ENCODE results near the gene CES2. TPM values are rescaled to one million over a fixed set of nuclear protein-coding genes. Genes with fewer than 3 reads are reported as not detected.
"Not testable (repeated sequence)": the region's sequence is repeated elsewhere in the genome, so short reads cannot be mapped to it uniquely, and the experiment has no call there.

The CES2 gene
- polyA plus RNA-seq, 2 of the 4 experiments (the other 2 are of a cell fraction): 20.3 to 20.4 TPM

DNA sequence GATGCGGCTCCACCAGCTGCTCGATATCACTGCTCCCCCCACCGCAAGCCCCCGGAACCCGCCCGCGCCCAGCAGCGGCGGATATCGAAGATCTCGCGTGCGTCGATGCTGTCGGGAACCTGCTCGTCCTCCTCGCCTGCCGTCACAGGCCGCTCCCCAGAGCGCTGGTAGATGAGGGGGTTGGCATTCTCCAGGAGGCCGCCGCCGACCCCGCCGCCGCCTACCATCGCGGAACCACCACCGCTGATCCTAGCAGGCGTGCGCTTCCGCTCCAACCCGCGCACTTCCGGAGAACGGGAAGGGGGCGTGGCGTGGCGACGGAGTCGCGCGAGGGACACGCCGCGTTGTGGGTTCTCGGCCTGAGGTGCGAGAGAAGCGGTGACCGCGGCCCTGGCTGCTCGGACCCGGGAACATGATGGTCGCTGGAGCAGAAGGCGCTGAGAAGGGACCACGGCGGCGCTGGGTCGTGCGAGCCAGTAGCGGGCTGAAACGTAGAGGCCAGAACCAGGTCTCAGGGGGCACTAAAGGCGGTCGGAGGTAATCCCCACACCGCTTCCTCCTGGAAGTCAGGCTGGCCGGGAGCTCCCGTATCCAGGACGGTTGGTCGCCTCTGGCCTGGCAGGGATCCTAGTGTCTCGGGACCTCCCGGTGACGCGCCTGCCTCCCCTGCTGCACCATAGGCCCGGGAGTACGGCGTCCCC lies 1.0 kb upstream of the CES2 start, which contains the start of gene CIAO2B (continued):
- peak; percentile 76; the same call in 1 of the 2 replicates for TF ChIP-seq MYC (IDR thresholded peaks at IDR 0.05; ENCODE audit: borderline replicate concordance, low read length)
- no peak for TF ChIP-seq HOXB5 (CRISPR knock-in tag; IDR thresholded peaks at IDR 0.05)
- TF ChIP-seq, protein P1, sequence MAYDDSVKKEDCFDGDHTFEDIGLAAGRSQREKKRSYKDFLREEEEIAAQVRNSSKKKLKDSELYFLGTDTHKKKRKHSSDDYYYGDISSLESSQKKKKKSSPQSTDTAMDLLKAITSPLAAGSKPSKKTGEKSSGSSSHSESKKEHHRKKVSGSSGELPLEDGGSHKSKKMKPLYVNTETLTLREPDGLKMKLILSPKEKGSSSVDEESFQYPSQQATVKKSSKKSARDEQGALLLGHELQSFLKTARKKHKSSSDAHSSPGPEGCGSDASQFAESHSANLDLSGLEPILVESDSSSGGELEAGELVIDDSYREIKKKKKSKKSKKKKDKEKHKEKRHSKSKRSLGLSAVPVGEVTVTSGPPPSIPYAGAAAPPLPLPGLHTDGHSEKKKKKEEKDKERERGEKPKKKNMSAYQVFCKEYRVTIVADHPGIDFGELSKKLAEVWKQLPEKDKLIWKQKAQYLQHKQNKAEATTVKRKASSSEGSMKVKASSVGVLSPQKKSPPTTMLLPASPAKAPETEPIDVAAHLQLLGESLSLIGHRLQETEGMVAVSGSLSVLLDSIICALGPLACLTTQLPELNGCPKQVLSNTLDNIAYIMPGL (CRISPR knock-in tag; IDR thresholded peaks at IDR 0.05; ENCODE audit: borderline replicate concordance): no peak
- TF ChIP-seq, protein P2, sequence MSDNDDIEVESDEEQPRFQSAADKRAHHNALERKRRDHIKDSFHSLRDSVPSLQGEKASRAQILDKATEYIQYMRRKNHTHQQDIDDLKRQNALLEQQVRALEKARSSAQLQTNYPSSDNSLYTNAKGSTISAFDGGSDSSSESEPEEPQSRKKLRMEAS (IDR thresholded peaks at IDR 0.05): peak; percentile 93
- no peak for TF ChIP-seq TP53 (CRISPR knock-in tag; IDR thresholded peaks at IDR 0.05)
- TF ChIP-seq RCOR1 (IDR thresholded peaks at IDR 0.05; ENCODE audit: low read depth, low read length): no peak
- peak; percentile 68; the same call in 1 of the 2 replicates for TF ChIP-seq E2F6 (IDR thresholded peaks at IDR 0.05; ENCODE audit: borderline replicate concordance, low read depth)
- no peak for TF ChIP-seq ZSCAN20 (CRISPR knock-in tag; IDR thresholded peaks at IDR 0.05)
- TF ChIP-seq KDM1A (IDR thresholded peaks at IDR 0.05; ENCODE audit: low read depth): no peak
- no peak for TF ChIP-seq TFCP2L1 (CRISPR knock-in tag; IDR thresholded peaks at IDR 0.05)
- no peak for TF ChIP-seq ZFP36 (IDR thresholded peaks at IDR 0.05; ENCODE audit: borderline replicate concordance, partially characterized antibody)
- peak; percentile 94 for TF ChIP-seq POLR2A (IDR thresholded peaks at IDR 0.05; ENCODE audit: low read length)
- peak; percentile 83; the same call in 2 of the 3 replicates for TF ChIP-seq BCL3 (IDR thresholded peaks at IDR 0.05)
- peak; percentile 80 for TF ChIP-seq KDM5A (IDR thresholded peaks at IDR 0.05)

GRCh38 chr16:66934839-66935313 lies 440 bp upstream of the CES2 start:
- DNase-seq (ENCODE audit: low read depth in 1 of 2, low spot score in 1 of 2); ATAC-seq; FAIRE-seq; H3K9me3 ChIP-seq: not testable (repeated sequence)
- Histone ChIP-seq H3K4me1 (peaks cover 28% of the 10 kb centered on the region), H3K27ac (peak overlapping the region; percentile 94 to 99), H3K4me3 (peak overlapping the region; percentile 81), H3K4me2 (peak overlapping the region; percentile 99)
- 0 out of 2 replicates have a peak, but pooled peaks have one; percentile 41 for TF ChIP-seq USF2 (IDR thresholded peaks at IDR 0.05)
- ChIA-PET CTCF (interaction anchor here (0.8 to 5.4 kb wide), 2 partner anchors 9 to 40 kb away, joined by 3 to 56 read pairs; partner anchors contain the start of gene RRAD), POLR2A (interaction anchor here (1.2 kb wide), 1 partner anchor 123 kb away, joined by 3 read pairs; no protein-coding TSS in a partner anchor)
- 11% methylated on average over 22 of the region's 24 CpGs for WGBS (ENCODE audit: missing lambda C conversion rate)

- no peak overlapping the region for H3K4me3 ChIP-seq
- ATAC-seq (no peak), DNase-seq (ENCODE audit: low read depth in 1 of 2, low spot score in 1 of 2) (no peak), FAIRE-seq (no peak)
- peaks cover 28% of the 10 kb centered on the region for H3K4me1 ChIP-seq
- 0 out of 3 replicates have a peak overlapping the region, but pooled peaks have one; percentile 99 for H3K4me2 ChIP-seq
- H3K9me3 ChIP-seq: no peaks in the 10 kb centered on the region
- H3K27ac ChIP-seq: no peak overlapping the region
- ChIA-PET CTCF (interaction anchor here (1.6 to 2.7 kb wide), 2 partner anchors 24 to 41 kb away, joined by 8 to 12 read pairs; partner anchors contain the start of gene CES3), POLR2A (no interaction called here)
- TF ChIP-seq BHLHE40 (IDR thresholded peaks at IDR 0.05; ENCODE audit: low read depth, low read length): no peak
- no peak for TF ChIP-seq E2F6 (IDR thresholded peaks at IDR 0.05; ENCODE audit: borderline replicate concordance, low read depth)
- no peak for TF ChIP-seq ESRRA (IDR thresholded peaks at IDR 0.05; ENCODE audit: borderline replicate concordance, low read length)
- no peak for TF ChIP-seq SREBF2 (IDR thresholded peaks at IDR 0.05)
- TF ChIP-seq MYC (IDR thresholded peaks at IDR 0.05; ENCODE audit: borderline replicate concordance, low read length): no peak
- no peak for TF ChIP-seq FOSL2 (IDR thresholded peaks at IDR 0.05)
- TF ChIP-seq FOSL2 (CRISPR knock-in tag; IDR thresholded peaks at IDR 0.05): no peak
- TF ChIP-seq GATA3 (IDR thresholded peaks at IDR 0.05; ENCODE audit: borderline replicate concordance): no peak
- no peak for TF ChIP-seq USF2 (IDR thresholded peaks at IDR 0.05)
- TF ChIP-seq ZNF302 (CRISPR knock-in tag; IDR thresholded peaks at IDR 0.05): no peak
- no peak for TF ChIP-seq ZC3H11A (IDR thresholded peaks at IDR 0.05)
- TF ChIP-seq EHF (CRISPR knock-in tag; IDR thresholded peaks at IDR 0.05): no peak
- 96% methylated on average over 6 of the region's 6 CpGs for WGBS (ENCODE audit: missing lambda C conversion rate)
Observed at GRCh38 chr16:66936462-66936861, 1.1 kb downstream of the CES2 start.
